ENCODE data around the gene ZBTB7A. TPM values are rescaled to one million over a fixed set of nuclear protein-coding genes. Genes with fewer than 3 reads are reported as not detected.

The ZBTB7A gene
- polyA plus RNA-seq, 12 donors, result 5.2 to 29.8 (median 6.7) TPM; not detected in 1

GRCh38 chr19:4069331-4069959 is 2.7 kb upstream of the ZBTB7A start:
- no peak for DNase-seq

- no peak for DNase-seq
These were observed 1.6 kb upstream of the ZBTB7A start for GRCh38 chr19:4068047-4068966.

GRCh38 chr19:4067396-4068046 is 822 bp upstream of the ZBTB7A start:
- DNase-seq, result no peak

GRCh38 chr19:4066176-4066606 is 508 bp downstream of the ZBTB7A start:
- DNase-seq, result no peak

- DNase-seq, result peak; percentile 94
These were observed 1.1 kb downstream of the ZBTB7A start for GRCh38 chr19:4065430-4066175.

GRCh38 chr19:4064496-4065260 is 2.0 kb downstream of the ZBTB7A start:
- DNase-seq, result no peak

- no peak for DNase-seq
These were observed 2.6 kb downstream of the ZBTB7A start for GRCh38 chr19:4064149-4064495.

GRCh38 chr19:4063369-4064148 is 3.1 kb downstream of the ZBTB7A start:
- no peak for DNase-seq

GRCh38 chr19:4062419-4063368 is 4.0 kb downstream of the ZBTB7A start:
- no peak for DNase-seq

GRCh38 chr19:4061683-4062418 is 4.8 kb downstream of the ZBTB7A start:
- no peak for DNase-seq

- no peak for DNase-seq
These were observed 5.5 kb downstream of the ZBTB7A start for GRCh38 chr19:4061178-4061682.

GRCh38 chr19:4060621-4061177 is 6.0 kb downstream of the ZBTB7A start:
- DNase-seq, result no peak

- no peak for DNase-seq
These were observed 6.6 kb downstream of the ZBTB7A start for GRCh38 chr19:4059891-4060620.

GRCh38 chr19:4059453-4059871 is 7.2 kb downstream of the ZBTB7A start:
- no peak for DNase-seq

- no peak for DNase-seq
These were observed 7.8 kb downstream of the ZBTB7A start for GRCh38 chr19:4058693-4059452.
